Adrenal gland (tissue), 12 donors: ENCODE data around the gene CSNK1A1. TPM values are rescaled to one million over a fixed set of nuclear protein-coding genes. Genes with fewer than 3 reads are reported as not detected.
"Not testable (repeated sequence)": the region's sequence is repeated elsewhere in the genome, so short reads cannot be mapped to it uniquely, and the experiment has no call there.

Experiments used
- DNase-seq, 7 donors: peaks; one replicate each; pipeline ENCODE4 v3.0.0-alpha.2; 2019 to 2020
- H3K27ac ChIP-seq, 5 donors: fragments of 200-600 bp; sonication (generic) in 4 of 5; 1 replicate in 3 of 5; 2 replicates in 2 of 5; pipeline versions ENCODE4 v1.5.1 to v1.8.0; 2016 to 2020; ENCODE audit warnings: mild to moderate bottlenecking in 1 of 5
- H3K27me3 ChIP-seq: fragments of 200-600 bp; 2 replicates; pipeline ENCODE4 v1.8.0; 2021
- H3K36me3 ChIP-seq, 2 donors: fragments of 200-600 bp; replicated peaks in 1 of 2; 1 replicate in 1 of 2; 2 replicates in 1 of 2; pipeline versions ENCODE4 v1.5.1 to v1.8.0; 2018 to 2022
- H3K4me1 ChIP-seq, 2 donors: fragments of 200-600 bp; replicated peaks in 1 of 2; 1 replicate in 1 of 2; 2 replicates in 1 of 2; pipeline versions ENCODE4 v1.5.1 to v1.8.0; 2018 to 2021
- H3K4me3 ChIP-seq, 4 donors: fragments of 200-600 bp; sonication (generic) in 3 of 4; one replicate each; pipeline ENCODE4 v1.5.1; 2016 to 2018
- H3K9me3 ChIP-seq, 3 donors: fragments of 200-600 bp; sonication (generic) in 1 of 3; replicated peaks in 1 of 3; 1 replicate in 2 of 3; 2 replicates in 1 of 3; pipeline versions ENCODE4 v1.5.1 to v1.8.0; 2016 to 2021
- CTCF ChIP-seq, 6 experiments: fragments of 450-650 bp in 4 of 6; fragments of 200-600 bp in 2 of 6; sonication (generic) in 1 of 6; IDR thresholded peaks; 1 replicate in 5 of 6; 2 replicates in 1 of 6; pipeline versions ENCODE4 v1.5.1 to v1.8.0; 2016 to 2021; ENCODE audit warnings: antibody characterized with exemption in 6 of 6, mild to moderate bottlenecking in 2 of 6, moderate library complexity in 1 of 6
- POLR2A ChIP-seq, 2 donors: fragments of 450-650 bp; IDR thresholded peaks; one replicate each; pipeline ENCODE4 v1.6.1; 2017; ENCODE audit warnings: antibody characterized with exemption in 2 of 2, mild to moderate bottlenecking in 2 of 2, moderate library complexity in 1 of 2
- WGBS, 4 donors: extraction: QIAGEN DNeasy Blood & Tissue Kit in 2 of 4; methylation state at CpG; one replicate each; pipeline versions ENCODE4 v1.1.5 to v1.1.7; 2013 to 2017; 5-methylcytosine and 5-hydroxymethylcytosine counted together
- intact Hi-C, 2 donors: fragments of 100-400 bp; cut with DNase I; formaldehyde crosslinking; loops; one replicate each; pipeline versions ENCODE4 v1.14.1 to v1.15.0; 2022 to 2023
- polyA plus RNA-seq, 3 donors: library from polyadenylated mRNA; stranded (reverse); fragments of 200-250 nt in 2 of 3; fragments of 350-450 nt in 1 of 3; fragmentation: Illumina TruSeq in 1 of 3; extraction: RNeasy Lipid Tissue Mini Kit (QIAGEN cat#74804) in 1 of 3; gene quantifications; one replicate each; pipeline ENCODE4 v1.2.3, GENCODE V29; 2013 to 2014
- total RNA-seq, 9 donors: library from RNA; depleted of rRNA in 4 of 9; stranded (reverse); fragments of >200 nt in 4 of 9; fragments of 120-200 nt in 1 of 9; fragmentation: NEBNext Ultra II Directional in 1 of 9; extraction: Animal tissue kit (Norgen Biotek cat#: 25700) in 1 of 9; gene quantifications; one replicate each; pipeline versions ENCODE4 v1.1.0 to v1.2.4, GENCODE V29; 2013 to 2023
- donor health status: healthy with polysubstance abuse.
- donor health status: Bipolar disorder and iron deficiency.
- donor health status: DM: yes; HTN: yes; CAD: no.
- donor health status: DM: no; HTN: no; CAD: no.
- donor health status: DM: no; HTN: no; CAD: no.
- donor health status: DM: yes; HTN: yes; CAD: no.

The CSNK1A1 gene
- total and polyA plus RNA-seq, 12 donors: 51.0 to 301 (median 220) TPM

GRCh38 chr5:149470942-149471341 is 80.3 kb downstream of the CSNK1A1 start:
- WGBS, 4 donors: 88 to 93% (median 91%) methylated on average over 6 of the region's 6 CpGs
- TF ChIP-seq CTCF (IDR thresholded peaks at IDR 0.05) (no peak), POLR2A (IDR thresholded peaks at IDR 0.05) (no peak)
- Histone ChIP-seq H3K27ac (peak overlapping the region in 1 of 5 donors; percentile 67), H3K4me3 (no peak overlapping the region), H3K9me3 (no peaks in the 10 kb centered on the region), H3K36me3 (no peaks in the 10 kb centered on the region), H3K27me3 (no peaks in the 10 kb centered on the region), H3K4me1 (peaks cover 0 to 15% of the 10 kb centered on the region in 2 donors)
- DNase-seq: no peak
- intact Hi-C loops: no loop called here

- WGBS, 4 donors: 39 to 52% (median 44%) methylated on average over 9 to 17 of the region's 17 CpGs
- peak overlapping the region in 2 of 5 donors; percentile 56 to 76 for H3K27ac ChIP-seq
These were observed 84.7 kb downstream of the CSNK1A1 start for GRCh38 chr5:149466457-149466972.

GRCh38 chr5:149464796-149465489 is 86.3 kb downstream of the CSNK1A1 start:
- intact Hi-C loops: no loop called here
- WGBS, 4 donors: 28 to 50% (median 38%) methylated on average over 8 of the region's 8 CpGs
- Histone ChIP-seq H3K9me3 (no peaks in the 10 kb centered on the region), H3K27ac (peak overlapping the region; percentile 64 to 90 (median 78)), H3K4me1 (peaks cover 14 to 22% of the 10 kb centered on the region in 2 donors), H3K36me3 (no peaks in the 10 kb centered on the region), H3K4me3 (no peak overlapping the region), H3K27me3 (no peaks in the 10 kb centered on the region)
- TF ChIP-seq CTCF (IDR thresholded peaks at IDR 0.05) (no peak), POLR2A (IDR thresholded peaks at IDR 0.05) (peak in 1 of 2 donors; percentile 49)
- peak; percentile 77 to 86 (median 81) for DNase-seq

More at GRCh38 chr5:149466457-149466972, 84.7 kb downstream of the CSNK1A1 start:
- H3K27me3 ChIP-seq: no peaks in the 10 kb centered on the region
- peaks cover 14 to 28% of the 10 kb centered on the region in 2 donors for H3K4me1 ChIP-seq
- TF ChIP-seq CTCF (IDR thresholded peaks at IDR 0.05) (no peak), POLR2A (IDR thresholded peaks at IDR 0.05) (no peak)
- H3K9me3 ChIP-seq: no peaks in the 10 kb centered on the region
- H3K36me3 ChIP-seq: no peaks in the 10 kb centered on the region
- intact Hi-C loops: no loop called here
- DNase-seq: peak; percentile 66 to 89 (median 83)
- H3K4me3 ChIP-seq: no peak overlapping the region

GRCh38 chr5:149461907-149462306 is 89.3 kb downstream of the CSNK1A1 start:
- H3K27me3 ChIP-seq, intact Hi-C loops, H3K36me3 ChIP-seq, H3K27ac ChIP-seq, DNase-seq, H3K9me3 ChIP-seq, H3K4me3 ChIP-seq: not testable (repeated sequence)
- H3K4me1 ChIP-seq: peaks cover 22 to 28% of the 10 kb centered on the region in 2 donors
- WGBS, 4 donors: 76 to 89% (median 82%) methylated on average over 6 of the region's 6 CpGs
